Muscle layer of colon (tissue), 2 donors: ENCODE results near the gene TMA7B.

Source experiments
- H3K27ac ChIP-seq: one replicate; pipeline ENCODE4 v1.7.0; 2013; ENCODE audit warnings: low read depth, mild to moderate bottlenecking, low read length, moderate library complexity
- H3K27me3 ChIP-seq, 2 donors: one replicate each; pipeline ENCODE4 v1.7.0; 2013; ENCODE audit warnings: low read length in 2 of 2, mild to moderate bottlenecking in 2 of 2; ENCODE audit not compliant: insufficient read depth in 2 of 2, control insufficient read depth in 1 of 2
- H3K36me3 ChIP-seq: one replicate; pipeline ENCODE4 v1.7.0; 2013; ENCODE audit warnings: mild to moderate bottlenecking, low read length; ENCODE audit not compliant: insufficient read depth
- H3K4me1 ChIP-seq: one replicate; pipeline ENCODE4 v1.7.0; 2013; ENCODE audit warnings: mild to moderate bottlenecking, low read length; ENCODE audit not compliant: insufficient read depth
- H3K4me3 ChIP-seq, 2 donors: one replicate each; pipeline ENCODE4 v1.7.0; 2013; ENCODE audit warnings: low read length in 2 of 2, low read depth in 1 of 2, mild to moderate bottlenecking in 1 of 2, moderate library complexity in 1 of 2
- H3K9ac ChIP-seq: one replicate; pipeline ENCODE4 v1.7.0; 2013; ENCODE audit warnings: low read length
- H3K9me3 ChIP-seq: one replicate; pipeline ENCODE4 v1.7.0; 2013; ENCODE audit warnings: mild to moderate bottlenecking, low read length
- donor health status: abdominal sarcoma.
- donor health status: Adenocarcinoma of cecum.

Gene TMA7B

GRCh38 chr22:39958949-39959639 lies 1.1 kb upstream of the TMA7B start:
- H3K4me3 ChIP-seq, result no peak overlapping the region
- no peaks in the 10 kb centered on the region for H3K36me3 ChIP-seq
- H3K9me3 ChIP-seq, result no peaks in the 10 kb centered on the region
- no peaks in the 10 kb centered on the region for H3K27me3 ChIP-seq
- no peak overlapping the region for H3K27ac ChIP-seq
- H3K9ac ChIP-seq, result no peak overlapping the region
- no peaks in the 10 kb centered on the region for H3K4me1 ChIP-seq

GRCh38 chr22:39960791-39961746 lies 872 bp downstream of the TMA7B start:
- no peaks in the 10 kb centered on the region for H3K9me3 ChIP-seq
- peaks cover 0 to 6% of the 10 kb centered on the region in 2 donors for H3K27me3 ChIP-seq
- no peak overlapping the region for H3K9ac ChIP-seq
- H3K36me3 ChIP-seq, result no peaks in the 10 kb centered on the region
- H3K4me3 ChIP-seq, result no peak overlapping the region
- no peak overlapping the region for H3K27ac ChIP-seq
- H3K4me1 ChIP-seq, result no peaks in the 10 kb centered on the region

- Histone ChIP-seq H3K27me3 (peaks cover 0 to 6% of the 10 kb centered on the region in 2 donors), H3K4me3 (no peak overlapping the region), H3K27ac (no peak overlapping the region), H3K36me3 (no peaks in the 10 kb centered on the region), H3K4me1 (no peaks in the 10 kb centered on the region), H3K9ac (no peak overlapping the region), H3K9me3 (no peaks in the 10 kb centered on the region)
Observed at GRCh38 chr22:39962071-39962470, 1.9 kb downstream of the TMA7B start.

- H3K9ac ChIP-seq, result no peak overlapping the region
- no peak overlapping the region for H3K4me3 ChIP-seq
- H3K27me3 ChIP-seq, result peaks cover 0 to 6% of the 10 kb centered on the region in 2 donors
- H3K27ac ChIP-seq, result no peak overlapping the region
- no peaks in the 10 kb centered on the region for H3K4me1 ChIP-seq
- no peaks in the 10 kb centered on the region for H3K36me3 ChIP-seq
- no peaks in the 10 kb centered on the region for H3K9me3 ChIP-seq
Observed at GRCh38 chr22:39965748-39966147, 5.6 kb downstream of the TMA7B start.

GRCh38 chr22:39966470-39966869 lies 6.3 kb downstream of the TMA7B start:
- peaks cover 0 to 6% of the 10 kb centered on the region in 2 donors for H3K27me3 ChIP-seq
- H3K36me3 ChIP-seq, result no peaks in the 10 kb centered on the region
- H3K4me1 ChIP-seq, result no peaks in the 10 kb centered on the region
- no peak overlapping the region for H3K9ac ChIP-seq
- no peak overlapping the region for H3K27ac ChIP-seq
- H3K9me3 ChIP-seq, result no peaks in the 10 kb centered on the region
- H3K4me3 ChIP-seq, result no peak overlapping the region

GRCh38 chr22:39967103-39967829 lies 7.1 kb downstream of the TMA7B start:
- Histone ChIP-seq H3K4me3 (no peak overlapping the region), H3K27ac (no peak overlapping the region), H3K27me3 (peaks cover 0 to 6% of the 10 kb centered on the region in 2 donors), H3K9ac (no peak overlapping the region), H3K9me3 (no peaks in the 10 kb centered on the region), H3K36me3 (no peaks in the 10 kb centered on the region), H3K4me1 (no peaks in the 10 kb centered on the region)

GRCh38 chr22:39967996-39968972 lies 8.1 kb downstream of the TMA7B start:
- H3K36me3 ChIP-seq, result no peaks in the 10 kb centered on the region
- peaks cover 0 to 6% of the 10 kb centered on the region in 2 donors for H3K27me3 ChIP-seq
- H3K9ac ChIP-seq, result no peak overlapping the region
- no peak overlapping the region for H3K4me3 ChIP-seq
- no peaks in the 10 kb centered on the region for H3K4me1 ChIP-seq
- H3K27ac ChIP-seq, result no peak overlapping the region
- no peaks in the 10 kb centered on the region for H3K9me3 ChIP-seq

GRCh38 chr22:39970742-39971141 lies 10.5 kb downstream of the TMA7B start:
- Histone ChIP-seq H3K36me3 (no peaks in the 10 kb centered on the region), H3K27me3 (peaks cover 0 to 2% of the 10 kb centered on the region in 2 donors), H3K4me1 (no peaks in the 10 kb centered on the region), H3K9me3 (no peaks in the 10 kb centered on the region), H3K9ac (no peak overlapping the region), H3K27ac (no peak overlapping the region), H3K4me3 (no peak overlapping the region)

GRCh38 chr22:39972641-39973040 lies 12.4 kb downstream of the TMA7B start:
- H3K27me3 ChIP-seq, result peaks cover 0 to 4% of the 10 kb centered on the region in 2 donors
- no peaks in the 10 kb centered on the region for H3K4me1 ChIP-seq
- H3K36me3 ChIP-seq, result no peaks in the 10 kb centered on the region
- no peak overlapping the region for H3K27ac ChIP-seq
- H3K4me3 ChIP-seq, result no peak overlapping the region
- no peaks in the 10 kb centered on the region for H3K9me3 ChIP-seq
- no peak overlapping the region for H3K9ac ChIP-seq

GRCh38 chr22:39973656-39974055 lies 13.5 kb downstream of the TMA7B start:
- no peaks in the 10 kb centered on the region for H3K36me3 ChIP-seq
- no peak overlapping the region for H3K9ac ChIP-seq
- no peak overlapping the region for H3K4me3 ChIP-seq
- H3K27me3 ChIP-seq, result peaks cover 0 to 4% of the 10 kb centered on the region in 2 donors
- H3K27ac ChIP-seq, result no peak overlapping the region
- H3K4me1 ChIP-seq, result no peaks in the 10 kb centered on the region
- H3K9me3 ChIP-seq, result no peaks in the 10 kb centered on the region
